Endodermal cell (in vitro differentiated cells): ENCODE measurements around the gene RELL1. TPM values are rescaled to one million over a fixed set of nuclear protein-coding genes. Genes with fewer than 3 reads are reported as not detected.

Experiments
- DNase-seq: peaks from one replicate; pipeline ENCODE4 v3.0.0-alpha.2; 2017
- H3K27ac ChIP-seq: 2 replicates; pipeline ENCODE4 v1.5.1; 2013; ENCODE audit warnings: mild to moderate bottlenecking, low read depth, low read length, moderate library complexity
- H3K27me3 ChIP-seq: 2 replicates; pipeline ENCODE4 v1.6.1; 2013; ENCODE audit warnings: mild to moderate bottlenecking, low read length, moderate library complexity; ENCODE audit not compliant: insufficient read depth, control insufficient read depth, poor library complexity, severe bottlenecking
- H3K36me3 ChIP-seq: 2 replicates; pipeline ENCODE4 v1.7.0; 2013; ENCODE audit warnings: mild to moderate bottlenecking, low read length, moderate library complexity; ENCODE audit not compliant: control insufficient read depth, insufficient read depth
- H3K4me1 ChIP-seq: one replicate; pipeline ENCODE4 v1.7.0; 2013; ENCODE audit warnings: low read length; ENCODE audit not compliant: control insufficient read depth, insufficient read depth
- H3K4me3 ChIP-seq: 2 replicates; pipeline ENCODE4 v1.5.1; 2013; ENCODE audit warnings: mild to moderate bottlenecking, low read length, moderate library complexity
- H3K9ac ChIP-seq: 2 replicates; pipeline ENCODE4 v1.6.1; 2013; ENCODE audit warnings: mild to moderate bottlenecking, low read length, moderate library complexity; ENCODE audit not compliant: poor library complexity, severe bottlenecking; ENCODE audit errors: extremely low read depth
- H3K9me3 ChIP-seq: 2 replicates; pipeline ENCODE4 v1.6.1; 2013; ENCODE audit warnings: mild to moderate bottlenecking, low read length, moderate library complexity; ENCODE audit not compliant: control insufficient read depth
- H3K27ac Mint-ChIP-seq: 2 replicates; pipeline ENCODE4 v1.8.0; 2020; ENCODE audit warnings: mixed read lengths
- H3K27me3 Mint-ChIP-seq: 2 replicates; pipeline ENCODE4 v1.8.0; 2021; ENCODE audit warnings: mild to moderate bottlenecking, mixed read lengths; ENCODE audit not compliant: insufficient read depth
- H3K36me3 Mint-ChIP-seq: 2 replicates; pipeline ENCODE4 v1.8.0; 2020; ENCODE audit warnings: low read depth, mixed read lengths
- H3K4me1 Mint-ChIP-seq: 2 replicates; pipeline ENCODE4 v1.8.0; 2020; ENCODE audit warnings: mixed read lengths
- H3K4me3 Mint-ChIP-seq: 2 replicates; pipeline ENCODE4 v1.8.0; 2020; ENCODE audit warnings: mild to moderate bottlenecking, moderate library complexity, mixed read lengths
- H3K9me3 Mint-ChIP-seq: 2 replicates; pipeline ENCODE4 v1.8.0; 2020; ENCODE audit warnings: mild to moderate bottlenecking, mixed read lengths
- CTCF ChIP-seq: fragments of 200-600 bp; sonication (generic); conservative IDR thresholded peaks from 2 replicates; pipeline ENCODE4 v1.5.0; 2021; ENCODE audit warnings: antibody characterized with exemption, mild to moderate bottlenecking
- WGBS, 2 experiments: methylation state at CpG; one replicate each; pipeline versions ENCODE4 v1.1.5 to v1.1.7; 2013; ENCODE audit warnings: missing lambda C conversion rate in 2 of 2, mixed read lengths in 1 of 2; ENCODE audit not compliant: insufficient coverage in 1 of 2, insufficient read length in 1 of 2; 5-methylcytosine and 5-hydroxymethylcytosine counted together
- total RNA-seq, 2 donors: library from RNA; stranded (reverse); fragmentation: NEBNext Ultra II Directional in 1 of 2; extraction: Animal tissue kit (Norgen Biotek cat#: 25700) in 1 of 2; gene quantifications; 2 replicates in 1 of 2; 3 replicates in 1 of 2; pipeline ENCODE4 v1.2.1, GENCODE V29; 2021

Gene RELL1
- total RNA-seq, 2 donors from 2014 or later = 12.1 to 12.3 TPM

GRCh38 chr4:37644962-37645361, 41.2 kb downstream of the RELL1 start:
- H3K27ac Mint-ChIP-seq = no peak overlapping the region
- Histone ChIP-seq H3K27ac (no peak overlapping the region), H3K9ac (no peak overlapping the region), H3K36me3 (peaks cover 9% of the 10 kb centered on the region), H3K27me3 (no peaks in the 10 kb centered on the region), H3K4me3 (no peak overlapping the region), H3K4me1 (peaks cover 5% of the 10 kb centered on the region), H3K9me3 (no peaks in the 10 kb centered on the region)
- no peak for DNase-seq
- peaks cover 44% of the 10 kb centered on the region for H3K4me1 Mint-ChIP-seq
- 84 to 94% methylated on average over 5 to 9 of the region's 9 CpGs for WGBS, 2 experiments
- no peaks in the 10 kb centered on the region for H3K9me3 Mint-ChIP-seq
- no peak overlapping the region for H3K4me3 Mint-ChIP-seq
- TF ChIP-seq CTCF = no peak
- no peaks in the 10 kb centered on the region for H3K27me3 Mint-ChIP-seq
- H3K36me3 Mint-ChIP-seq = peaks cover 15% of the 10 kb centered on the region

- no peaks in the 10 kb centered on the region for H3K27me3 ChIP-seq
- peaks cover 14% of the 10 kb centered on the region for H3K36me3 ChIP-seq
- no peak overlapping the region for H3K27ac ChIP-seq
- Mint-ChIP-seq H3K36me3 (peaks cover 22% of the 10 kb centered on the region), H3K4me1 (peaks cover 33% of the 10 kb centered on the region), H3K9me3 (no peaks in the 10 kb centered on the region), H3K27ac (peak overlapping the region; percentile 41), H3K27me3 (no peaks in the 10 kb centered on the region), H3K4me3 (no peak overlapping the region)
- 84 to 87% methylated on average over 7 to 11 of the region's 11 CpGs for WGBS, 2 experiments
- DNase-seq = no peak
- H3K9me3 ChIP-seq = no peaks in the 10 kb centered on the region
- H3K9ac ChIP-seq = no peak overlapping the region
- H3K4me1 ChIP-seq = peaks cover 5% of the 10 kb centered on the region
- no peak overlapping the region for H3K4me3 ChIP-seq
- no peak for TF ChIP-seq CTCF
These were observed 44.0 kb downstream of the RELL1 start for GRCh38 chr4:37641886-37642849.

GRCh38 chr4:37641352-37641751, 44.8 kb downstream of the RELL1 start:
- Mint-ChIP-seq H3K27ac (no peak overlapping the region), H3K9me3 (no peaks in the 10 kb centered on the region), H3K4me3 (no peak overlapping the region), H3K36me3 (peaks cover 21% of the 10 kb centered on the region), H3K4me1 (peaks cover 33% of the 10 kb centered on the region), H3K27me3 (no peaks in the 10 kb centered on the region)
- peaks cover 5% of the 10 kb centered on the region for H3K4me1 ChIP-seq
- no peak overlapping the region for H3K4me3 ChIP-seq
- no peaks in the 10 kb centered on the region for H3K9me3 ChIP-seq
- peaks cover 9% of the 10 kb centered on the region for H3K36me3 ChIP-seq
- H3K9ac ChIP-seq = no peak overlapping the region
- H3K27ac ChIP-seq = no peak overlapping the region
- no peak for TF ChIP-seq CTCF
- no peaks in the 10 kb centered on the region for H3K27me3 ChIP-seq
- 87 to 100% methylated on average over 2 to 3 of the region's 3 CpGs for WGBS, 2 experiments
- no peak for DNase-seq
